ENCODE results near the gene CREB3L1.

DNA sequence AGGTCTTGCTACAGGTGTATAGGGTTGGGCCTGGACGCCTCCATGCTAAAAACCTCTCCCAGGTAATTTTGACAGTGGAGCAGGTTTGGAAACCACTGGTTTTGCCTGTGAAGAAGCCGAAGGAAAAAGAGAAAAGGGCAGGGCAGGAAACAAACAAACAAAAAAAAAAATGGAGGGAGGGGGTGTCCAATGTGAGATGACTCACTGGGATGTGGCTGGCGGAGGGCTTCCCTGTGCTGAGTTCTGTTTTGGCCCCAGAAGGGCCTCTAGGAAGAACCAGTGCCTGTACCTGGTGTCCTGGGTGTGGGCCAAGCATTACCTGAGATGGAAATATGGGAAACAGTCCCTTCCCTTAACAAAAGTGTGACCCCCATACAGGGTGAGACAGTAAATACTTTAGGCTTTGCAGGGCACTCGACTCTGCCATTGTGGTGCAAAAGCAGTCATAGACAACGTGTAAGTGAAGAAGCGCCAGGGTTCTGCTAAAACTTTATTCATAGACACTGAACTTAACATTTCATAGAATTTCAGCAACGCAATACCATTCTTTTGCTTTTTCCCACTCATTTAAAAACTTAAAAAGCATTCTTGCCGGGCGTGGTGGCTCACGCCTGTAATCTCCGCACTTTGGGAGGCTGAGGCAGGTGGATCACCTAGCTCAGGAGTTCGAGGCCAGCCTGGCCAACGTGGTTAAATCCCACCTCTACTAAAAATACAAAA is 60.3 kb downstream of the CREB3L1 start:
- TF ChIP-seq, protein P1, sequence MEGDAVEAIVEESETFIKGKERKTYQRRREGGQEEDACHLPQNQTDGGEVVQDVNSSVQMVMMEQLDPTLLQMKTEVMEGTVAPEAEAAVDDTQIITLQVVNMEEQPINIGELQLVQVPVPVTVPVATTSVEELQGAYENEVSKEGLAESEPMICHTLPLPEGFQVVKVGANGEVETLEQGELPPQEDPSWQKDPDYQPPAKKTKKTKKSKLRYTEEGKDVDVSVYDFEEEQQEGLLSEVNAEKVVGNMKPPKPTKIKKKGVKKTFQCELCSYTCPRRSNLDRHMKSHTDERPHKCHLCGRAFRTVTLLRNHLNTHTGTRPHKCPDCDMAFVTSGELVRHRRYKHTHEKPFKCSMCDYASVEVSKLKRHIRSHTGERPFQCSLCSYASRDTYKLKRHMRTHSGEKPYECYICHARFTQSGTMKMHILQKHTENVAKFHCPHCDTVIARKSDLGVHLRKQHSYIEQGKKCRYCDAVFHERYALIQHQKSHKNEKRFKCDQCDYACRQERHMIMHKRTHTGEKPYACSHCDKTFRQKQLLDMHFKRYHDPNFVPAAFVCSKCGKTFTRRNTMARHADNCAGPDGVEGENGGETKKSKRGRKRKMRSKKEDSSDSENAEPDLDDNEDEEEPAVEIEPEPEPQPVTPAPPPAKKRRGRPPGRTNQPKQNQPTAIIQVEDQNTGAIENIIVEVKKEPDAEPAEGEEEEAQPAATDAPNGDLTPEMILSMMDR (IDR thresholded peaks at IDR 0.05), result no peak
- TF ChIP-seq POLR2A (IDR thresholded peaks at IDR 0.05), result no peak

Measured in right lobe of liver (tissue), 4 donors.